Measurements from ENCODE around the gene RAD23B. TPM values are rescaled to one million over a fixed set of nuclear protein-coding genes. Genes with fewer than 3 reads are reported as not detected.
"Not testable (repeated sequence)": the region's sequence is repeated elsewhere in the genome, so short reads cannot be mapped to it uniquely, and the experiment has no call there.

The RAD23B gene
- 100 to 1,000 TPM; 149 to 158 TPM for total RNA-seq

GRCh38 chr9:107282759-107283622 lies at the start of gene RAD23B:
TSS of gene RAD23B (plus strand) at chr9:107283279. CDS start at chr9:107283630, 351 bp downstream.
- ChIA-PET POLR2A (interaction anchor here (1.0 kb wide), 1 partner anchor 21 kb away, joined by 3 read pairs; no protein-coding TSS in a partner anchor), CTCF (interaction anchor here (1.3 to 3.2 kb wide), 2 partner anchors 58 to 59 kb away, joined by 5 to 13 read pairs; no protein-coding TSS in a partner anchor)

GRCh38 chr9:107235765-107236442 lies 47.2 kb upstream of the RAD23B start:
- ChIA-PET CTCF (no interaction called here), POLR2A (no interaction called here)

- ChIA-PET POLR2A (no interaction called here), CTCF (interaction anchor here (0.5 to 0.8 kb wide), 2 partner anchors 104 to 1633 kb away, joined by 3 read pairs; no protein-coding TSS in a partner anchor)
These were observed 45.2 kb upstream of the RAD23B start for GRCh38 chr9:107237873-107238272.

- ChIA-PET CTCF (interaction anchor here (1.2 kb wide), 1 partner anchor 67 kb away, joined by 3 read pairs; no protein-coding TSS in a partner anchor), POLR2A (interaction anchor here (0.6 kb wide), 1 partner anchor 39 kb away, joined by 8 read pairs; no protein-coding TSS in a partner anchor)
These were observed 43.6 kb upstream of the RAD23B start for GRCh38 chr9:107239474-107239873.

GRCh38 chr9:107240260-107240659 lies 42.8 kb upstream of the RAD23B start:
- POLR2A ChIA-PET, result no interaction called here
- CTCF ChIA-PET, result interaction anchor here (1.2 kb wide), 1 partner anchor 68 kb away, joined by 3 read pairs; no protein-coding TSS in a partner anchor

GRCh38 chr9:107242073-107243030 lies 40.7 kb upstream of the RAD23B start:
- CTCF ChIA-PET, result no interaction called here
- POLR2A ChIA-PET, result no interaction called here

GRCh38 chr9:107243742-107244141 lies 39.3 kb upstream of the RAD23B start:
- ChIA-PET CTCF (no interaction called here), POLR2A (no interaction called here)

- POLR2A ChIA-PET, result no interaction called here
- CTCF ChIA-PET, result no interaction called here
These were observed 36.5 kb upstream of the RAD23B start for GRCh38 chr9:107246259-107247254.

GRCh38 chr9:107248714-107249113 lies 34.4 kb upstream of the RAD23B start:
- POLR2A ChIA-PET, result no interaction called here
- CTCF ChIA-PET, result no interaction called here

- CTCF ChIA-PET, result no interaction called here
- POLR2A ChIA-PET, result no interaction called here
These were observed 33.9 kb upstream of the RAD23B start for GRCh38 chr9:107249131-107249533.

- ChIA-PET POLR2A (no interaction called here), CTCF (no interaction called here)
These were observed 33.3 kb upstream of the RAD23B start for GRCh38 chr9:107249665-107250285.

- CTCF ChIA-PET, result no interaction called here
- POLR2A ChIA-PET, result no interaction called here
These were observed 31.2 kb upstream of the RAD23B start for GRCh38 chr9:107251756-107252322.

GRCh38 chr9:107258919-107259318 lies 24.2 kb upstream of the RAD23B start:
- POLR2A ChIA-PET, result no interaction called here
- CTCF ChIA-PET, result no interaction called here

GRCh38 chr9:107259751-107260313 lies 23.2 kb upstream of the RAD23B start:
- POLR2A ChIA-PET, CTCF ChIA-PET: not testable (repeated sequence)

GRCh38 chr9:107260437-107261081 lies 22.5 kb upstream of the RAD23B start:
- CTCF ChIA-PET, result no interaction called here
- POLR2A ChIA-PET, result no interaction called here

GRCh38 chr9:107261106-107261505 lies 22.0 kb upstream of the RAD23B start:
- POLR2A ChIA-PET, result no interaction called here
- CTCF ChIA-PET, result no interaction called here

- CTCF ChIA-PET, result interaction anchor here (1.0 kb wide), 1 partner anchor 78 kb away, joined by 3 read pairs; no protein-coding TSS in a partner anchor
- POLR2A ChIA-PET, result no interaction called here
These were observed 19.8 kb upstream of the RAD23B start for GRCh38 chr9:107263289-107263688.

All from activated CD8-positive, alpha-beta memory T cell treated with anti-CD3 and anti-CD28 coated beads for 36 hours (primary cell).